Body of pancreas (tissue), 4 donors: ENCODE measurements around the gene ULK4. TPM values are rescaled to one million over a fixed set of nuclear protein-coding genes. Genes with fewer than 3 reads are reported as not detected.

Source experiments
- ATAC-seq: fragments of 150-250 bp; one replicate; pipeline ENCODE4 v1.9.1; 2016
- DNase-seq, 4 donors: peaks; one replicate each; pipeline ENCODE4 v3.0.0-alpha.2; 2019
- H3K27ac ChIP-seq, 4 donors: fragments of 200-600 bp; sonication (generic); 1 replicate in 3 of 4; 2 replicates in 1 of 4; pipeline versions ENCODE4 v1.5.1 to v1.6.1; 2016 to 2019; ENCODE audit warnings: mild to moderate bottlenecking in 1 of 4, mixed read lengths in 1 of 4, moderate library complexity in 1 of 4
- H3K27me3 ChIP-seq, 2 donors: fragments of 200-600 bp; sonication (generic); one replicate each; pipeline ENCODE4 v1.6.0; 2016; ENCODE audit warnings: mild to moderate bottlenecking in 1 of 2
- H3K36me3 ChIP-seq, 2 donors: fragments of 200-600 bp; sonication (generic); replicated peaks in 1 of 2; 2 replicates each; pipeline ENCODE4 v1.5.1; 2016; ENCODE audit warnings: low read depth in 2 of 2; ENCODE audit not compliant: insufficient read depth in 1 of 2
- H3K4me1 ChIP-seq: fragments of 200-600 bp; sonication (generic); one replicate; pipeline ENCODE4 v1.6.0; 2016
- H3K4me3 ChIP-seq, 2 donors: fragments of 200-600 bp; sonication (generic); 1 replicate in 1 of 2; 2 replicates in 1 of 2; pipeline ENCODE4 v1.5.1; 2016 to 2019
- H3K9me3 ChIP-seq, 3 donors: fragments of 200-600 bp; sonication (generic); 1 replicate in 2 of 3; 2 replicates in 1 of 3; pipeline ENCODE4 v1.5.1; 2016
- POLR2A ChIP-seq, 3 donors: fragments of 450-650 bp; IDR thresholded peaks; one replicate each; pipeline ENCODE4 v1.6.1; 2016; ENCODE audit warnings: antibody characterized with exemption in 3 of 3, mild to moderate bottlenecking in 2 of 3
- WGBS, 2 donors: methylation state at CpG; one replicate each; pipeline ENCODE4 v1.1.5; 2017; 5-methylcytosine and 5-hydroxymethylcytosine counted together
- intact Hi-C: fragments of 100-400 bp; cut with DNase I; formaldehyde crosslinking; loops from one replicate; pipeline ENCODE4 v1.15.1; 2023
- total RNA-seq, 2 donors: library from RNA; depleted of rRNA; stranded (reverse); fragments of >200 nt; gene quantifications; one replicate each; pipeline ENCODE4 v1.1.0, GENCODE V29; 2016
- TF ChIP-seq, protein P1 (sequence below), 7 experiments: fragments of 450-650 bp in 4 of 7; fragments of 200-600 bp in 3 of 7; sonication (generic) in 3 of 7; IDR thresholded peaks; one replicate each; pipeline ENCODE4 v1.5.1; 2016 to 2019; ENCODE audit warnings: antibody characterized with exemption in 7 of 7

ULK4 gene
- total RNA-seq, 2 donors from 2014 or later = 7.3 to 12.5 TPM

- H3K4me1 ChIP-seq = no peaks in the 10 kb centered on the region
- H3K9me3 ChIP-seq = no peaks in the 10 kb centered on the region
- TF ChIP-seq POLR2A (IDR thresholded peaks at IDR 0.05) = no peak
- TF ChIP-seq, protein P1, sequence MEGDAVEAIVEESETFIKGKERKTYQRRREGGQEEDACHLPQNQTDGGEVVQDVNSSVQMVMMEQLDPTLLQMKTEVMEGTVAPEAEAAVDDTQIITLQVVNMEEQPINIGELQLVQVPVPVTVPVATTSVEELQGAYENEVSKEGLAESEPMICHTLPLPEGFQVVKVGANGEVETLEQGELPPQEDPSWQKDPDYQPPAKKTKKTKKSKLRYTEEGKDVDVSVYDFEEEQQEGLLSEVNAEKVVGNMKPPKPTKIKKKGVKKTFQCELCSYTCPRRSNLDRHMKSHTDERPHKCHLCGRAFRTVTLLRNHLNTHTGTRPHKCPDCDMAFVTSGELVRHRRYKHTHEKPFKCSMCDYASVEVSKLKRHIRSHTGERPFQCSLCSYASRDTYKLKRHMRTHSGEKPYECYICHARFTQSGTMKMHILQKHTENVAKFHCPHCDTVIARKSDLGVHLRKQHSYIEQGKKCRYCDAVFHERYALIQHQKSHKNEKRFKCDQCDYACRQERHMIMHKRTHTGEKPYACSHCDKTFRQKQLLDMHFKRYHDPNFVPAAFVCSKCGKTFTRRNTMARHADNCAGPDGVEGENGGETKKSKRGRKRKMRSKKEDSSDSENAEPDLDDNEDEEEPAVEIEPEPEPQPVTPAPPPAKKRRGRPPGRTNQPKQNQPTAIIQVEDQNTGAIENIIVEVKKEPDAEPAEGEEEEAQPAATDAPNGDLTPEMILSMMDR (IDR thresholded peaks at IDR 0.05) = no peak
- H3K27me3 ChIP-seq = no peaks in the 10 kb centered on the region
- no peak for DNase-seq
- 91 to 92% methylated on average over 7 of the region's 7 CpGs for WGBS, 2 donors
- H3K27ac ChIP-seq = no peak overlapping the region
- H3K4me3 ChIP-seq = no peak overlapping the region
- intact Hi-C loops = no loop called here
- H3K36me3 ChIP-seq = peaks cover 5 to 23% of the 10 kb centered on the region in 2 donors
- ATAC-seq = no peak
Measured at GRCh38 chr3:41241800-41242571, 719.9 kb downstream of the ULK4 start.

DNA sequence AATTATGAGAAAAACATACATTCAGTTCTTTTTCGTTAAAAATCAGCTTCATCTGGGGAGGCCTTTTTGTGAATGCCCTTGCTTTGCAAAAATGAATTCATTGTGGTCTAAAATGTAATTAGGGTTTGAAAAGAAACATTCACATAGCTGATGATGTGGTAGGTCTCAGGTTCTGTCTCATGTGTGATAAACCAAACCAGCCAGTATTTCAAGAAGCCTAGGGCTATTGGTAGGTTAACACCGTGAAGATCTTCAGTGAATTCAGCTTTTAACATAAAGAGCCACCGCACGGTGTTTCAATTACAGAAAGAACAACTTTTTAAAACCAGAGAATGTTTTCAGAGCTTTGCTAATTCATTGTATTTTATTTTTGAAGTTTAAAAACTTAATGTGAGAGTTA is 720.7 kb downstream of the ULK4 start:
- no peak for ATAC-seq
- TF ChIP-seq, protein P1 (IDR thresholded peaks at IDR 0.05) = no peak
- no peak for TF ChIP-seq POLR2A (IDR thresholded peaks at IDR 0.05)
- DNase-seq = no peak
- H3K36me3 ChIP-seq = peaks cover 5 to 31% of the 10 kb centered on the region in 2 donors
- intact Hi-C loops = no loop called here
- H3K4me1 ChIP-seq = no peaks in the 10 kb centered on the region
- no peak overlapping the region for H3K27ac ChIP-seq
- H3K9me3 ChIP-seq = no peaks in the 10 kb centered on the region
- 81 to 88% methylated on average over 4 of the region's 4 CpGs for WGBS, 2 donors
- no peak overlapping the region for H3K4me3 ChIP-seq
- no peaks in the 10 kb centered on the region for H3K27me3 ChIP-seq

DNA sequence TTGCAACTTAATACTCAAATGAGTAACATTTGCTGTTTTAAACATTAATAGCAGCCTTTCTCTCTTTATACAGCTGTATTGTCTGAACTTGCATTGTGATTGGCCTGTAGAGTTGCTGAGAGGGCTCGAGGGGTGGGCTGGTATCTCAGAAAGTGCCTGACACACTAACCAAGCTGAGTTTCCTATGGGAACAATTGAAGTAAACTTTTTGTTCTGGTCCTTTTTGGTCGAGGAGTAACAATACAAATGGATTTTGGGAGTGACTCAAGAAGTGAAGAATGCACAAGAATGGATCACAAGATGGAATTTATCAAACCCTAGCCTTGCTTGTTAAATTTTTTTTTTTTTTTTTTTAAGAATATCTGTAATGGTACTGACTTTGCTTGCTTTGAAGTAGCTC is 722.3 kb downstream of the ULK4 start:
- Histone ChIP-seq H3K4me3 (no peak overlapping the region), H3K9me3 (no peaks in the 10 kb centered on the region), H3K27me3 (no peaks in the 10 kb centered on the region), H3K27ac (no peak overlapping the region), H3K4me1 (no peaks in the 10 kb centered on the region), H3K36me3 (peaks cover 5 to 41% of the 10 kb centered on the region in 2 donors)
- WGBS, 2 donors = 48 to 53% methylated on average over 2 of the region's 2 CpGs
- no peak for ATAC-seq
- intact Hi-C loops = no loop called here
- DNase-seq = no peak
- TF ChIP-seq, protein P1 (IDR thresholded peaks at IDR 0.05) = no peak
- no peak for TF ChIP-seq POLR2A (IDR thresholded peaks at IDR 0.05)

DNA sequence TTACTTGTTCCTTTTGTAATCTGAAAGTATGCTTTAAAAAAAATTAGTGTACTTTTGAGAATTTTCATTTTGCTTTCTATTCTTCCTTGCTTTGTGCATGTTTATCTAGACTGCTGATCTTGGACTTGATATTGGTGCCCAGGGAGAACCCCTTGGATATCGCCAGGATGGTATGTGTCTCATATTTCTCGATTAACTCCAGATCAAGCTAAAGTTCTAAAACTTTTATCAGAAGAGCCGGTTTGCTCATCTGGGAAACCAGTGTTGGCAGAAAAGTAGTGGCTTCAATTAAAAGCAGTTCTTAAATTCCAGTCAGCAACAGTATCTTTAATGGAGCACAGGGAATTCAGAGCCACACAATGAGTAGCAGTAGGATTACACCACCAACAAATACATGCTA is 724.0 kb downstream of the ULK4 start:
- H3K36me3 ChIP-seq = peaks cover 9 to 51% of the 10 kb centered on the region in 2 donors
- H3K4me1 ChIP-seq = no peaks in the 10 kb centered on the region
- no peak overlapping the region for H3K4me3 ChIP-seq
- no peak for TF ChIP-seq POLR2A (IDR thresholded peaks at IDR 0.05)
- TF ChIP-seq, protein P1 (IDR thresholded peaks at IDR 0.05) = no peak
- intact Hi-C loops = no loop called here
- no peak overlapping the region for H3K27ac ChIP-seq
- no peak for DNase-seq
- H3K27me3 ChIP-seq = no peaks in the 10 kb centered on the region
- no peaks in the 10 kb centered on the region for H3K9me3 ChIP-seq
- 87 to 88% methylated on average over 3 of the region's 3 CpGs for WGBS, 2 donors
- no peak for ATAC-seq

- Histone ChIP-seq H3K4me1 (no peaks in the 10 kb centered on the region), H3K4me3 (no peak overlapping the region), H3K27ac (no peak overlapping the region), H3K36me3 (peaks cover 9 to 56% of the 10 kb centered on the region in 2 donors), H3K9me3 (no peaks in the 10 kb centered on the region), H3K27me3 (no peaks in the 10 kb centered on the region)
- no peak for DNase-seq
- no peak for ATAC-seq
- 87 to 91% methylated on average over 2 of the region's 2 CpGs for WGBS, 2 donors
- intact Hi-C loops = no loop called here
- TF ChIP-seq POLR2A (IDR thresholded peaks at IDR 0.05) = no peak
- TF ChIP-seq, protein P1 (IDR thresholded peaks at IDR 0.05) = no peak
Measured at GRCh38 chr3:41236228-41236627, 725.7 kb downstream of the ULK4 start.
